H9 (cell line): ENCODE results near the gene PRKCB. TPM values are rescaled to one million over a fixed set of nuclear protein-coding genes. Genes with fewer than 3 reads are reported as not detected.

Experiments
- DNase-seq: peaks from one replicate; pipeline ENCODE4 v3.0.0-alpha.2; 2017
- H2AFZ ChIP-seq: one replicate; pipeline ENCODE4 v1.6.1; 2013; ENCODE audit warnings: mild to moderate bottlenecking, low read length, control low read depth, moderate library complexity
- H2AK5ac ChIP-seq: 2 replicates; pipeline ENCODE4 v1.6.1; 2013; ENCODE audit warnings: low read length, control low read depth, mixed read lengths; ENCODE audit not compliant: insufficient read length
- H2BK120ac ChIP-seq: one replicate; pipeline ENCODE4 v1.6.1; 2013; ENCODE audit warnings: low read depth, mild to moderate bottlenecking, low read length, control low read depth, inconsistent platforms; ENCODE audit not compliant: poor library complexity, severe bottlenecking
- H2BK12ac ChIP-seq: 2 replicates; pipeline ENCODE4 v1.6.1; 2013; ENCODE audit warnings: low read length, control low read depth, mixed read lengths, low read depth; ENCODE audit not compliant: insufficient read length
- H2BK15ac ChIP-seq: 2 replicates; pipeline ENCODE4 v1.6.1; 2013; ENCODE audit warnings: low read depth, low read length, control low read depth
- H2BK20ac ChIP-seq: one replicate; pipeline ENCODE4 v1.6.1; 2013; ENCODE audit warnings: low read depth, mild to moderate bottlenecking, low read length, control low read depth, inconsistent platforms; ENCODE audit not compliant: poor library complexity, severe bottlenecking
- H2BK5ac ChIP-seq: 2 replicates; pipeline ENCODE4 v1.6.1; 2013; ENCODE audit warnings: low read length, control low read depth, mixed read lengths; ENCODE audit not compliant: insufficient read length
- H3K14ac ChIP-seq: 2 replicates; pipeline ENCODE4 v1.6.1; 2013; ENCODE audit warnings: low read length, control low read depth; ENCODE audit not compliant: insufficient read depth
- H3K18ac ChIP-seq: 2 replicates; pipeline ENCODE4 v1.6.1; 2013; ENCODE audit warnings: low read depth, mild to moderate bottlenecking, mixed read lengths, low read length, control low read depth; ENCODE audit not compliant: insufficient read length
- H3K23ac ChIP-seq: 2 replicates; pipeline ENCODE4 v1.6.1; 2013; ENCODE audit warnings: low read length, control low read depth, mixed read lengths, low read depth; ENCODE audit not compliant: insufficient read length
- H3K23me2 ChIP-seq: 2 replicates; pipeline ENCODE4 v1.6.1; 2013; ENCODE audit warnings: low read depth, mild to moderate bottlenecking, mixed read lengths, low read length, control low read depth; ENCODE audit not compliant: insufficient read length, poor library complexity, severe bottlenecking
- H3K27ac ChIP-seq: 2 replicates; pipeline ENCODE4 v1.5.1; 2013; ENCODE audit warnings: low read length, control low read depth, mixed read lengths, low read depth; ENCODE audit not compliant: insufficient read length
- H3K27me3 ChIP-seq: 2 replicates; pipeline ENCODE4 v1.6.1; 2013; ENCODE audit warnings: low read length, control low read depth, inconsistent platforms; ENCODE audit not compliant: insufficient read depth
- H3K4ac ChIP-seq: 2 replicates; pipeline ENCODE4 v1.6.1; 2013; ENCODE audit warnings: low read depth, mild to moderate bottlenecking, control low read depth, inconsistent platforms, low read length, moderate library complexity
- H3K4me1 ChIP-seq: 2 replicates; pipeline ENCODE4 v1.6.1; 2013; ENCODE audit warnings: low read length, control low read depth, inconsistent platforms; ENCODE audit not compliant: insufficient read depth
- H3K4me2 ChIP-seq: 2 replicates; pipeline ENCODE4 v1.6.1; 2013; ENCODE audit warnings: low read length, control low read depth, mixed read lengths; ENCODE audit not compliant: insufficient read length, insufficient read depth
- H3K56ac ChIP-seq: 2 replicates; pipeline ENCODE4 v1.6.1; 2013; ENCODE audit warnings: low read depth, mild to moderate bottlenecking, mixed read lengths, low read length, control low read depth; ENCODE audit not compliant: insufficient read length
- H3K79me1 ChIP-seq: 2 replicates; pipeline ENCODE4 v1.6.1; 2013; ENCODE audit warnings: low read depth, mild to moderate bottlenecking, moderate library complexity, low read length, control low read depth, inconsistent platforms; ENCODE audit not compliant: insufficient read depth, poor library complexity, severe bottlenecking
- H3K79me2 ChIP-seq: 2 replicates; pipeline ENCODE4 v1.6.1; 2013; ENCODE audit warnings: low read length, control low read depth, inconsistent platforms; ENCODE audit not compliant: insufficient read depth
- H3K9ac ChIP-seq: 2 replicates; pipeline ENCODE4 v1.6.1; 2013; ENCODE audit warnings: low read length, control low read depth, mixed read lengths; ENCODE audit not compliant: insufficient read length; ENCODE audit errors: extremely low read depth
- H3K9me3 ChIP-seq: one replicate; pipeline ENCODE4 v1.6.1; 2013; ENCODE audit warnings: low read depth, low read length, inconsistent platforms; ENCODE audit not compliant: control insufficient read depth
- H3T11ph ChIP-seq: one replicate; pipeline ENCODE4 v1.6.1; 2013; ENCODE audit warnings: mild to moderate bottlenecking, low read length, control low read depth, inconsistent platforms
- H4K20me1 ChIP-seq: one replicate; pipeline ENCODE4 v1.6.1; 2013; ENCODE audit not compliant: control insufficient read depth, insufficient read length, insufficient read depth
- H4K5ac ChIP-seq: 2 replicates; pipeline ENCODE4 v1.6.1; 2013; ENCODE audit warnings: low read depth, mild to moderate bottlenecking, mixed read lengths, low read length, control low read depth; ENCODE audit not compliant: insufficient read length
- H4K8ac ChIP-seq: replicated peaks from 2 replicates; pipeline ENCODE4 v1.6.1; 2013; ENCODE audit warnings: low read length, control low read depth, mixed read lengths, low read depth; ENCODE audit not compliant: insufficient read length
- H4K91ac ChIP-seq: 2 replicates; pipeline ENCODE4 v1.6.1; 2013; ENCODE audit warnings: low read depth, mild to moderate bottlenecking, moderate library complexity, mixed read lengths, low read length, control low read depth; ENCODE audit not compliant: insufficient read length
- H3K27ac Mint-ChIP-seq, 3 experiments: 2 replicates in 2 of 3; 3 replicates in 1 of 3; pipeline ENCODE4 v1.8.0; 2020 to 2021; ENCODE audit warnings: mixed read lengths in 3 of 3, mild to moderate bottlenecking in 1 of 3, moderate library complexity in 1 of 3
- H3K27me3 Mint-ChIP-seq: 2 replicates; pipeline ENCODE4 v1.8.0; 2021; ENCODE audit warnings: low read depth, mild to moderate bottlenecking, moderate library complexity, mixed read lengths
- H3K36me3 Mint-ChIP-seq, 3 experiments: 2 replicates in 2 of 3; 3 replicates in 1 of 3; pipeline ENCODE4 v1.8.0; 2020 to 2021; ENCODE audit warnings: low read depth in 3 of 3, mixed read lengths in 3 of 3; ENCODE audit not compliant: insufficient read depth in 1 of 3
- H3K4me1 Mint-ChIP-seq, 2 experiments: 2 replicates each; pipeline ENCODE4 v1.8.0; 2020; ENCODE audit warnings: mixed read lengths in 2 of 2
- H3K4me3 Mint-ChIP-seq, 2 experiments: 2 replicates in 1 of 2; 3 replicates in 1 of 2; pipeline ENCODE4 v1.8.0; 2020 to 2021; ENCODE audit warnings: mild to moderate bottlenecking in 2 of 2, mixed read lengths in 2 of 2, moderate library complexity in 1 of 2
- H3K9me3 Mint-ChIP-seq, 2 experiments: 2 replicates in 1 of 2; 3 replicates in 1 of 2; pipeline ENCODE4 v1.8.0; 2020; ENCODE audit warnings: mild to moderate bottlenecking in 2 of 2, mixed read lengths in 2 of 2, moderate library complexity in 1 of 2
- WGBS: extraction: QIAGEN DNeasy Blood & Tissue Kit; methylation state at CpG from one replicate; pipeline ENCODE4 v1.1.7; 2013; ENCODE audit warnings: missing lambda C conversion rate, low lambda C conversion rate, mixed read lengths; ENCODE audit not compliant: insufficient read length; ENCODE audit errors: extremely low coverage; 5-methylcytosine and 5-hydroxymethylcytosine counted together
- total RNA-seq: library from RNA; stranded (reverse); gene quantifications from 2 replicates; pipeline ENCODE4 v1.2.1, GENCODE V29; 2021
- TF ChIP-seq, protein P1 (sequence below): fragments of 200-600 bp; sonication (generic); conservative IDR thresholded peaks from 3 replicates; pipeline ENCODE4 v1.8.0; 2021; ENCODE audit warnings: antibody characterized with exemption, mild to moderate bottlenecking

PRKCB gene
- total RNA-seq, 1 experiment from 2014 or later: 7.0 TPM

DNA sequence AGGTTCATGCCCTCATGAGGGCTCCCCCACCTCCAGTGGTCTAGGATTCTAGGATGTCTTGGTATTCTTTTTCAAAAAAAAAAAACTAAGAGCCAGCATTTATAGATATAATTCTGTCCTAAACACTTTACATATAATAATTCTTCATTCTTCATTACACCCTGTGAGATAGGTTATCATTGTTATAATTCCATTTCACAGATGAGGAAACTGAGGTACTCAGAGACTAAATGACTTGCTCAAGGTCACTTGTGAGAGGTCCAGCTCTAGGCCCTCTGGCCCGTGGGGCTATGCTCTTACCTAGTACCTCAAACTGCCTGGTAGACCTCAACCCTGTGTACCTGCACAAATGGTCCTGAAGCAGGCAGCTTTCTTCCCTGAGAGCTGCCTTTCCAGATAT, 172.2 kb downstream of the PRKCB start:
- no peaks in the 10 kb centered on the region for H3K9me3 ChIP-seq
- H3K4me1 Mint-ChIP-seq: peaks cover 0 to 2% of the 10 kb centered on the region in 2 experiments; a peak in 1 of 4 replicates
- no peak overlapping the region for H2AFZ ChIP-seq
- H3T11ph ChIP-seq: no peak overlapping the region
- H3K4ac ChIP-seq: no peak overlapping the region
- no CpG with 5 or more reads among the region's 1 CpG for WGBS
- no peak overlapping the region for H3K27ac ChIP-seq
- no peak overlapping the region for H4K5ac ChIP-seq
- no peak for DNase-seq
- no peak overlapping the region for H3K9ac ChIP-seq
- H3K79me2 ChIP-seq: no peaks in the 10 kb centered on the region
- H2BK15ac ChIP-seq: no peak overlapping the region
- no peaks in the 10 kb centered on the region for H3K4me1 ChIP-seq
- H3K18ac ChIP-seq: no peak overlapping the region
- no peak overlapping the region for H3K56ac ChIP-seq
- no peak overlapping the region; a peak in 1 of 7 replicates for H3K27ac Mint-ChIP-seq
- H2AK5ac ChIP-seq: no peak overlapping the region
- no peak overlapping the region for H4K8ac ChIP-seq
- no peaks in the 10 kb centered on the region for H3K36me3 Mint-ChIP-seq
- no peak overlapping the region for H3K4me2 ChIP-seq
- H2BK5ac ChIP-seq: no peak overlapping the region
- TF ChIP-seq, protein P1, sequence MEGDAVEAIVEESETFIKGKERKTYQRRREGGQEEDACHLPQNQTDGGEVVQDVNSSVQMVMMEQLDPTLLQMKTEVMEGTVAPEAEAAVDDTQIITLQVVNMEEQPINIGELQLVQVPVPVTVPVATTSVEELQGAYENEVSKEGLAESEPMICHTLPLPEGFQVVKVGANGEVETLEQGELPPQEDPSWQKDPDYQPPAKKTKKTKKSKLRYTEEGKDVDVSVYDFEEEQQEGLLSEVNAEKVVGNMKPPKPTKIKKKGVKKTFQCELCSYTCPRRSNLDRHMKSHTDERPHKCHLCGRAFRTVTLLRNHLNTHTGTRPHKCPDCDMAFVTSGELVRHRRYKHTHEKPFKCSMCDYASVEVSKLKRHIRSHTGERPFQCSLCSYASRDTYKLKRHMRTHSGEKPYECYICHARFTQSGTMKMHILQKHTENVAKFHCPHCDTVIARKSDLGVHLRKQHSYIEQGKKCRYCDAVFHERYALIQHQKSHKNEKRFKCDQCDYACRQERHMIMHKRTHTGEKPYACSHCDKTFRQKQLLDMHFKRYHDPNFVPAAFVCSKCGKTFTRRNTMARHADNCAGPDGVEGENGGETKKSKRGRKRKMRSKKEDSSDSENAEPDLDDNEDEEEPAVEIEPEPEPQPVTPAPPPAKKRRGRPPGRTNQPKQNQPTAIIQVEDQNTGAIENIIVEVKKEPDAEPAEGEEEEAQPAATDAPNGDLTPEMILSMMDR: no peak
- H3K14ac ChIP-seq: no peak overlapping the region
- no peaks in the 10 kb centered on the region for H3K23me2 ChIP-seq
- no peaks in the 10 kb centered on the region for H3K79me1 ChIP-seq
- H3K23ac ChIP-seq: no peak overlapping the region
- H2BK12ac ChIP-seq: no peak overlapping the region
- no peak overlapping the region for H2BK120ac ChIP-seq
- H3K9me3 Mint-ChIP-seq: no peaks in the 10 kb centered on the region
- no peak overlapping the region for H4K91ac ChIP-seq
- H3K27me3 Mint-ChIP-seq: peaks cover 4% of the 10 kb centered on the region
- no peak overlapping the region for H3K4me3 Mint-ChIP-seq
- no peaks in the 10 kb centered on the region for H4K20me1 ChIP-seq
- H3K27me3 ChIP-seq: no peaks in the 10 kb centered on the region
- no peak overlapping the region for H2BK20ac ChIP-seq
